Astrocyte (in vitro differentiated cells and primary cell): ENCODE data around the gene DRC1. TPM values are rescaled to one million over a fixed set of nuclear protein-coding genes. Genes with fewer than 3 reads are reported as not detected.

Source experiments
- DNase-seq: peaks from one replicate; pipeline ENCODE4 v3.0.0-alpha.2; 2010; ENCODE audit warnings: low read depth
- FAIRE-seq: peaks from 2 replicates; lab custom pipeline; 2011; peaks lifted over from hg19 to GRCh38; lab: Jason Lieb, UNC
- H2AFZ ChIP-seq: 2 replicates; pipeline ENCODE4 v1.6.0; 2012; ENCODE audit warnings: low read depth, low read length, inconsistent platforms
- H3K27ac ChIP-seq: 2 replicates; pipeline ENCODE4 v1.5.1; 2011; ENCODE audit warnings: low read depth, low read length, inconsistent platforms
- H3K27me3 ChIP-seq: 2 replicates; pipeline ENCODE4 v1.6.0; 2011; ENCODE audit warnings: low read length, inconsistent platforms; ENCODE audit not compliant: insufficient read depth
- H3K36me3 ChIP-seq: 2 replicates; pipeline ENCODE4 v1.5.1; 2011; ENCODE audit warnings: low read length, inconsistent platforms; ENCODE audit not compliant: insufficient read depth
- H3K4me1 ChIP-seq: 2 replicates; pipeline ENCODE4 v1.5.1; 2011; ENCODE audit warnings: low read length, inconsistent platforms; ENCODE audit not compliant: insufficient read depth
- H3K4me2 ChIP-seq: 2 replicates; pipeline ENCODE4 v1.6.0; 2012; ENCODE audit warnings: low read length, inconsistent platforms
- H3K4me3 ChIP-seq: 2 replicates; pipeline ENCODE4 v1.5.1; 2011; ENCODE audit warnings: low read depth, mild to moderate bottlenecking, low read length, inconsistent platforms; ENCODE audit not compliant: insufficient read depth
- H3K79me2 ChIP-seq: 2 replicates; pipeline ENCODE4 v1.6.0; 2012; ENCODE audit warnings: mild to moderate bottlenecking, low read length, inconsistent platforms; ENCODE audit not compliant: insufficient read depth
- H3K9ac ChIP-seq: 2 replicates; pipeline ENCODE4 v1.6.0; 2012; ENCODE audit warnings: mild to moderate bottlenecking, low read length, inconsistent platforms
- H3K9me3 ChIP-seq: 2 replicates; pipeline ENCODE4 v1.5.1; 2012; ENCODE audit warnings: low read depth, mild to moderate bottlenecking, low read length, inconsistent platforms; ENCODE audit not compliant: insufficient read depth
- H4K20me1 ChIP-seq: 2 replicates; pipeline ENCODE4 v1.6.0; 2012; ENCODE audit warnings: low read length, inconsistent platforms; ENCODE audit not compliant: insufficient read depth
- H3K27ac Mint-ChIP-seq: one replicate; pipeline ENCODE4 v1.8.0; 2021; ENCODE audit warnings: mild to moderate bottlenecking, mixed read lengths; ENCODE audit not compliant: unreplicated experiment
- H3K27me3 Mint-ChIP-seq: one replicate; pipeline ENCODE4 v1.8.0; 2021; ENCODE audit warnings: low read depth, mixed read lengths; ENCODE audit not compliant: unreplicated experiment
- H3K36me3 Mint-ChIP-seq: one replicate; pipeline ENCODE4 v1.8.0; 2021; ENCODE audit warnings: low read depth, mixed read lengths; ENCODE audit not compliant: unreplicated experiment
- H3K4me1 Mint-ChIP-seq: one replicate; pipeline ENCODE4 v1.8.0; 2021; ENCODE audit warnings: low read depth, mixed read lengths; ENCODE audit not compliant: unreplicated experiment
- H3K4me3 Mint-ChIP-seq: one replicate; pipeline ENCODE4 v1.8.0; 2021; ENCODE audit warnings: mild to moderate bottlenecking, moderate library complexity, mixed read lengths; ENCODE audit not compliant: unreplicated experiment
- H3K9me3 Mint-ChIP-seq: one replicate; pipeline ENCODE4 v1.8.0; 2021; ENCODE audit warnings: mild to moderate bottlenecking, mixed read lengths; ENCODE audit not compliant: unreplicated experiment
- CTCF ChIP-seq: IDR thresholded peaks from 2 replicates; pipeline ENCODE4 v1.5.1; 2011; ENCODE audit warnings: low read depth, mild to moderate bottlenecking, inconsistent platforms, low read length, moderate library complexity; ENCODE audit not compliant: insufficient read depth
- EZH2 ChIP-seq: IDR thresholded peaks from 2 replicates; pipeline ENCODE4 v1.6.1; 2012; ENCODE audit warnings: mild to moderate bottlenecking, low read length, inconsistent platforms; ENCODE audit not compliant: insufficient read depth
- total RNA-seq: library from RNA; stranded (reverse); gene quantifications from 2 replicates; pipeline ENCODE4 v1.2.1, GENCODE V29; 2021

Gene DRC1
- total RNA-seq, 1 donor from 2014 or later, result 0.27 TPM

DNA sequence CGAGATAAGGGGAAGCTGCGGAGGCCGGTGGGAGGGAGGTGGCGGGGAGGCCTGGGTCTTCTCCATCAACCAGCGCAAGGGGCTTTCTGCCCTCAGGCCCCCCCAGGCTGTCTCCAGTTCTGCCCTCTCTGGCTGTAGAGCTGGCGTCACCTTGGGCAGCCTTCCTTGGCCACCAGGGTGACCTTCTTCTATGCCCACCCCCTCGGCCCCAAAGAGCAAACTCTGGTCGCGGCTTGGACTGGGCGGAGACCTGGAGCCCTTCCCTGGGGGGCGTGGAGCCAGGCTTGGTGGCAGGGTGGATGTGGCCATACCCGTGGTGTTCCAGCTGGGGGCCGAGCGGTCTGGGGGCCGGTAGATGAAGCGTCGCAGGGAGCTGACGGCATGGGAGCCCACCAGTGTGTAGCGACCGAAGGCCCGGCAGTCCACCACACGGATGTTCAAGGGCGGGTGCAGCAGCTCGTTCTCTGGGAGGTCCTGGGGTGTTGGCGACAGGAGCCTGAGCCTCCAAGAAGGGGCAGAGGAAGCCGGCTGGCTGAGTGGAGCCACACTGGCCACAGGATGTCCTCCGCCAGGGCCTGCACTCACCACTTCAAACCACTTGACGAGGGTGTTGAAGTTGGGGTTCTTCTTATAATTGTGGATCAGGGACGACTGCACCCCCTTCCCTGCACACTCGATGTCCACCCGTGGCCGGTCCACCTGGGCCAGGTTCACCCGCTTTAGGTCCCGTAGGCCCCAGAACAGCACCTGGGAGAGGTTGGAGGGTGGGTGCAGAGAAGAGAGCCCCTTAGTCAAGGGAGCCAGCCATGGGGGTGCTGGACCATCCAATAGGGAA, 71.3 kb downstream of the DRC1 start:
- H3K4me1 Mint-ChIP-seq, result no peaks in the 10 kb centered on the region
- peaks cover 7% of the 10 kb centered on the region for H3K9me3 Mint-ChIP-seq
- no peak overlapping the region for H3K4me3 ChIP-seq
- no peak overlapping the region for H3K27ac ChIP-seq
- no peak overlapping the region for H3K27ac Mint-ChIP-seq
- DNase-seq (no peak), FAIRE-seq (no peak)
- H3K9me3 ChIP-seq, result peaks cover 5% of the 10 kb centered on the region
- no peaks in the 10 kb centered on the region for H3K79me2 ChIP-seq
- H3K27me3 ChIP-seq, result no peaks in the 10 kb centered on the region
- no peak for TF ChIP-seq EZH2
- no peak for TF ChIP-seq CTCF
- no peaks in the 10 kb centered on the region for H3K4me1 ChIP-seq
- no peak overlapping the region for H2AFZ ChIP-seq
- H3K27me3 Mint-ChIP-seq, result peaks cover 13% of the 10 kb centered on the region
- H3K4me2 ChIP-seq, result no peak overlapping the region
- no peaks in the 10 kb centered on the region for H3K36me3 Mint-ChIP-seq
- H3K9ac ChIP-seq, result no peak overlapping the region
- H3K4me3 Mint-ChIP-seq, result no peak overlapping the region
- H3K36me3 ChIP-seq, result no peaks in the 10 kb centered on the region
- no peaks in the 10 kb centered on the region for H4K20me1 ChIP-seq

DNA sequence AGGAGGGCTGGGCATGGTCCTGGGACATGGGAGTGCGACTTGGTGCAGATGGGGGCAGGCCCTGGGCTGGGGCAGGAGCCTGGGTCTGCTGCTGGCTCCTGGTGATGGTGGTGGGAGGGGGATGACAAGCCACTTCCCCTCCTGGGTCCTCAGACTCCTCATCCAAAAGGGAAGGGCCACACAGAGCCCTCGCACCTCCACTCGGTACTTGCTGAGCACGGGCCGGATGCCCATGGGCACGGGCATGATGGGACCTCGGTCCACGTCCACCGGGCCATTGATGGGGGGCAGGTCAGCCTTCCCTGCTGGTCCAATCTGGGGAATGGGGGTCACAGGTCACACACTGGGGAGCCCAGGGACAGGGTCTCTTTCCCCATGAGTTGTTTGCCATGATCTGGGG, 72.1 kb downstream of the DRC1 start:
- no peak for FAIRE-seq

More for the DNA sequence above, 72.1 kb downstream of the DRC1 start:
- Mint-ChIP-seq H3K9me3 (peaks cover 7% of the 10 kb centered on the region), H3K4me1 (no peaks in the 10 kb centered on the region), H3K36me3 (no peaks in the 10 kb centered on the region), H3K27me3 (peaks cover 14% of the 10 kb centered on the region), H3K4me3 (no peak overlapping the region), H3K27ac (no peak overlapping the region)
- DNase-seq, result no peak
- no peak overlapping the region for H3K4me3 ChIP-seq
- TF ChIP-seq EZH2 (no peak), CTCF (no peak)
- H3K27ac ChIP-seq, result no peak overlapping the region
- no peaks in the 10 kb centered on the region for H3K36me3 ChIP-seq
- no peak overlapping the region for H2AFZ ChIP-seq
- H3K27me3 ChIP-seq, result no peaks in the 10 kb centered on the region
- H3K9ac ChIP-seq, result no peak overlapping the region
- peaks cover 5% of the 10 kb centered on the region for H3K9me3 ChIP-seq
- no peak overlapping the region for H3K4me2 ChIP-seq
- H3K4me1 ChIP-seq, result no peaks in the 10 kb centered on the region
- no peaks in the 10 kb centered on the region for H4K20me1 ChIP-seq
- H3K79me2 ChIP-seq, result no peaks in the 10 kb centered on the region
